Activated naive CD8-positive, alpha-beta T cell treated with anti-CD3 and anti-CD28 coated beads, Interleukin-2, amount 10 ng/mL, durations not matched to agents 7 days and 5 days (primary cell): ENCODE measurements around the gene LRRC2. TPM values are rescaled to one million over a fixed set of nuclear protein-coding genes. Genes with fewer than 3 reads are reported as not detected.
"Not testable (repeated sequence)": the region's sequence is repeated elsewhere in the genome, so short reads cannot be mapped to it uniquely, and the experiment has no call there.

Experiments used
- ATAC-seq: fragments of 150-1000 bp; cut with Tn5 transposase; one replicate; pipeline ENCODE4 v1.10.0; 2021; ENCODE audit warnings: low read depth, moderate library complexity
- POLR2A ChIA-PET: fragments of 350-600 bp; sonication (Branson Sonifier 250); formaldehyde crosslinking; loops from one replicate; lab custom pipeline; 2021; ENCODE audit warnings: antibody characterized with exemption; lab: Charles Lee
- DNase-seq: peaks from one replicate; pipeline ENCODE4 v3.0.0; 2021
- H3K27ac Mint-ChIP-seq: one replicate; pipeline ENCODE4 v1.8.0; 2022; ENCODE audit warnings: mild to moderate bottlenecking, mixed read lengths
- H3K27me3 Mint-ChIP-seq: one replicate; pipeline ENCODE4 v1.8.0; 2022; ENCODE audit warnings: mild to moderate bottlenecking, moderate library complexity, mixed read lengths
- H3K36me3 Mint-ChIP-seq: one replicate; pipeline ENCODE4 v1.8.0; 2021; ENCODE audit warnings: mild to moderate bottlenecking, mixed read lengths
- H3K4me1 Mint-ChIP-seq: one replicate; pipeline ENCODE4 v1.8.0; 2021; ENCODE audit warnings: mixed read lengths
- H3K4me3 Mint-ChIP-seq: one replicate; pipeline ENCODE4 v1.8.0; 2022; ENCODE audit warnings: mild to moderate bottlenecking, moderate library complexity, mixed read lengths
- H3K9me3 Mint-ChIP-seq: one replicate; pipeline ENCODE4 v1.8.0; 2021; ENCODE audit warnings: mixed read lengths
- total RNA-seq, 2 experiments: library from RNA; stranded (reverse); gene quantifications; one replicate each; pipeline ENCODE4 v1.2.3, GENCODE V29; 2021

The LRRC2 gene
- total RNA-seq, 2 experiments from 2014 or later = 0.45 to 0.75 TPM

DNA sequence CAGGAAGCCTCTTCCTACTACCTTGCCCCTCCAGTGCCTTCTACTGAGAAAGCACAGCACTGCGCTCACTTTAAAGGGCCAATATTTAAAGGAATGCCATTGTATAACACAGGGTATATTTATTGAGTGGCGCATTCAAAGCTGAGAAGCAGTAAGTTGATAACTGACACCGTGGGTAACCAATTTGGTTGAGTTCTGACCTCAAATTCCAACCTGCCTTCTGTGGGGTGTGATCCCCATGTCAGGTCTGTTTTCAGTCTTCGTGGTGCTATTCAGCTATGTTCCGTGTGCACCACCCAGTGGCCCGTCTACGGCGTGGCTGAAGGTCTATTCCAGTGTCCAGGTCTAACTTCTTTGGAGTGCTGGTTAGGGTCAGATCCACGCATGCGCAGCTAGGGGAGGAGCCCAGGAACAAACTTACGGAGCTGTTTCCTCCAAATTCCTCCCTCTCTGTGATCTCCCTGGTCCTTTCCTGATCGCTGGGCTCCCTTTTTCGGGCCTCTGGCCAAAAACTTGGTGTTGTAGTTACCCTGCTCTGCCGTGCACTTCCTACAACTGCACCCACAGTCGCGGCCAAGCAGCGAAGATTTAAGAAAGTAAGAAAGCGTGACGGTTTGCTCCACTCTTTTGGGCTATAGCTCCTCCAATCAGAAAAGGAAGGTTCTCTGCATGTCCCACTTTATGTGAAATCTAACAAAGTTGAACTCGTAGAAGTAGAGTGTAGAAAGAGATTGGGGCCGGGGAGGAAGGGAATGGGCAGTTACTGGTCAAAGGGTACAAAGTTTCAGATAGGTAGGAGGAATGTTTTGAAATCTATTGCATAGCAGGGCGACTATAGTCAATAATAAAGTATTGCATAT lies 7.7 kb downstream of the LRRC2 start:
- Mint-ChIP-seq H3K4me1 (peaks cover 10% of the 10 kb centered on the region), H3K4me3 (peak overlapping the region; percentile 80), H3K27ac (peak overlapping the region; percentile 54), H3K36me3 (peaks cover 4% of the 10 kb centered on the region), H3K27me3 (peaks cover 45% of the 10 kb centered on the region), H3K9me3 (peaks cover 5% of the 10 kb centered on the region)
- DNase-seq (peak; percentile 71), ATAC-seq (peak; percentile 99)
- POLR2A ChIA-PET = interaction anchor here (1.9 kb wide), 1 partner anchor 69 kb away, joined by 13 read pairs; no protein-coding TSS in a partner anchor

DNA sequence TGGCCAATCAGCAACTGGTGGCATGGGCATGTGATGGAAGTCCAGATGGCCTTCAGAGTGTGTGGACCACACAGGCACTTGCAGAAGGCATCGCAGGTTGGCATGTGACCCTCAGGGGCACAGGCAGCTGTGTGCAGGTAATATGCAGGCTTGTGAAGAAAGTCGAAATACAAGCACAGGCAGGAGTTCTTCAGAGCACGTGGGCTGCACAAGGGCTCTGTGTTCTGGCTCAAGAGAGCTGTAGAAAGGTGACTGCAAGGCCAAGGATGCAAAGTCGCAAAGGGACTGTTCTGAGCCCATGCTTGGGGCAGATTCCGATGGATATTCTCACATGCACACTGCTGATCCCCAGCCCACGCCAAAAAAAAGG lies 8.3 kb downstream of the LRRC2 start:
- peak; percentile 5 for ATAC-seq
- POLR2A ChIA-PET = interaction anchor here (1.9 kb wide), 1 partner anchor 68 kb away, joined by 13 read pairs; no protein-coding TSS in a partner anchor

GRCh38 chr3:46553154-46553553 lies 12.9 kb downstream of the LRRC2 start:
- Mint-ChIP-seq H3K4me1 (peaks cover 17% of the 10 kb centered on the region), H3K36me3 (peaks cover 5% of the 10 kb centered on the region), H3K27ac (no peak overlapping the region), H3K4me3 (no peak overlapping the region), H3K27me3 (peaks cover 29% of the 10 kb centered on the region), H3K9me3 (peaks cover 2% of the 10 kb centered on the region)
- POLR2A ChIA-PET = no interaction called here
- no peak for DNase-seq
- no peak for ATAC-seq

More for the DNA sequence above, 8.3 kb downstream of the LRRC2 start:
- H3K9me3 Mint-ChIP-seq = peaks cover 3% of the 10 kb centered on the region
- DNase-seq = no peak
- peaks cover 41% of the 10 kb centered on the region for H3K27me3 Mint-ChIP-seq
- peaks cover 2% of the 10 kb centered on the region for H3K36me3 Mint-ChIP-seq
- no peak overlapping the region for H3K27ac Mint-ChIP-seq
- no peak overlapping the region for H3K4me3 Mint-ChIP-seq
- H3K4me1 Mint-ChIP-seq = peaks cover 10% of the 10 kb centered on the region

GRCh38 chr3:46552538-46552937 lies 13.6 kb downstream of the LRRC2 start:
- no peak overlapping the region for H3K27ac Mint-ChIP-seq

DNA sequence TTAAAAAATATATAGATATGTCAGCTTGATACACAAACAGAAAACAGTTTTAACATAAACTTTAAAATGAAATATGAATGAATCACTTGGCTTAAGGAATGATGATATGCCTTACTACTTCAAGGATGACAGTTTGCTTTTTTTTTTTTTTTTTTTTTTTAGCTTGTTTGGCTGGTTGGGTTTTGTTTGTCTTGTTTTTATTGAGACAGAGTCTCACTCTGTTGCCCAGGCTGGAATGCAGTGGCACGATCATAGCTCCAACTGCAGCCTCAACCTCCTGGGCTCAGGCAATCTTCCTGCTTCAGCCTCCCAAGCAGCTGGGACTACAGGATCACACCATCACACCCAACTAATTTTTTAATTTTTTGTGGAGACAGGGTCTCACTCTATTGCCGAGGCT lies 14.5 kb downstream of the LRRC2 start:
- DNase-seq (no peak), ATAC-seq (no peak)
- H3K4me3 Mint-ChIP-seq = no peak overlapping the region
- POLR2A ChIA-PET = interaction anchor here (0.5 to 0.6 kb wide), 2 partner anchors 397 to 1297 kb away, joined by 3 to 4 read pairs; no protein-coding TSS in a partner anchor
- H3K27ac Mint-ChIP-seq = no peak overlapping the region
- peaks cover 32% of the 10 kb centered on the region for H3K27me3 Mint-ChIP-seq
- H3K4me1 Mint-ChIP-seq = peaks cover 15% of the 10 kb centered on the region
- peaks cover 2% of the 10 kb centered on the region for H3K9me3 Mint-ChIP-seq
- H3K36me3 Mint-ChIP-seq = peaks cover 3% of the 10 kb centered on the region

More at GRCh38 chr3:46552538-46552937, 13.6 kb downstream of the LRRC2 start:
- Mint-ChIP-seq H3K4me1 (peaks cover 15% of the 10 kb centered on the region), H3K4me3 (no peak overlapping the region), H3K9me3 (peaks cover 2% of the 10 kb centered on the region), H3K27me3 (peaks cover 32% of the 10 kb centered on the region), H3K36me3 (peaks cover 5% of the 10 kb centered on the region)
- DNase-seq = no peak
- POLR2A ChIA-PET = no interaction called here
- no peak for ATAC-seq

GRCh38 chr3:46549989-46550388 lies 16.1 kb downstream of the LRRC2 start:
- no peak for DNase-seq
- peak overlapping the region; percentile 52 for H3K27ac Mint-ChIP-seq
- no peak for ATAC-seq
- POLR2A ChIA-PET = no interaction called here
- H3K36me3 Mint-ChIP-seq = peaks cover 3% of the 10 kb centered on the region
- peaks cover 19% of the 10 kb centered on the region for H3K4me1 Mint-ChIP-seq
- peaks cover 28% of the 10 kb centered on the region for H3K27me3 Mint-ChIP-seq
- H3K4me3 Mint-ChIP-seq = no peak overlapping the region
- H3K9me3 Mint-ChIP-seq = peaks cover 2% of the 10 kb centered on the region

DNA sequence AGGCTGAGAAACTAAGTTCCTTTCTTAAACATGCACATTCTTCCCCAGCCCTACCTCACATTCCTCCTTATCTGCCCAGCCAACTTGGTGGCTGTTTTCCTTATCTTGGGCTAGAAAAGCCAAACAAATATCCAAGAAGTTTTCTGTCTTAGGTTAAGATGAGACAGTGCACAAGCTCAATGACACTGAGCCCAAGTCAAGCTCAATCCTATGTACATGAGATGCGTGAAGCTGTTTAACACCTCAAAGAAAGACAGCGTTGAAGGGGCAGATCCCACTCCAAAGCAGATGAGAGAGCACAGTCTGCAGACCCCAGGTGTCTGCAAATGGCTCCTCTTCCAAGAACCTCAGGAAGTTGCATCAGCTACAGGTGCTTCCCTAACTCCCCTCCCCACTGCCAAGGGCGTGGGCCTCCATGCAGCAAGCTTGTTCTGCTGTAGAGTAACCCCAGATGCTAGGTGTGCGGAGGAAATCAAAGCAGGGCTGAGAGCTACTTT lies 16.6 kb downstream of the LRRC2 start:
- Mint-ChIP-seq H3K9me3 (peaks cover 2% of the 10 kb centered on the region), H3K27me3 (peaks cover 29% of the 10 kb centered on the region), H3K4me1 (peaks cover 19% of the 10 kb centered on the region), H3K27ac (no peak overlapping the region), H3K36me3 (peaks cover 3% of the 10 kb centered on the region), H3K4me3 (no peak overlapping the region)
- ATAC-seq (no peak), DNase-seq (no peak)
- POLR2A ChIA-PET = no interaction called here

DNA sequence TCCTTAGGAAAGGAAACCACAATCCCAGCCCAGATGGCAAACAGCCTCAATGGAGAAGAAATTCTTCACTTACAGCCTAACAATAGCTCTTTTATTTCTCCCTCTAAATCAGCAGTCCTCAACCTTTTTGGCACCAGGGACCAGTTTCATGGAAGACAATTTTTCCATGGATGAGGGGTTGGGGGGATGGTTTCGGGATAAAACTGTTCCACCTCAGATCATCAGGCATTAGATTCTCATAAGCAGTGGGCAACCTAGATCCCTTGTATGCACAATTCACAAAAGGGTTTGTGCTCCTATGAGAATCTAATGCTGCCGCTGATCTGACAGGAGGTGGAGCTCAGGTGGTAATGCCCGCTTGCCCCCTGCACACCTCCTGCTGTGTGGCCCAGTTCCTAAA lies 17.5 kb downstream of the LRRC2 start:
- H3K27ac Mint-ChIP-seq, H3K4me3 Mint-ChIP-seq, H3K9me3 Mint-ChIP-seq, H3K36me3 Mint-ChIP-seq, DNase-seq, POLR2A ChIA-PET, ATAC-seq: not testable (repeated sequence)
- H3K4me1 Mint-ChIP-seq = peaks cover 19% of the 10 kb centered on the region
- H3K27me3 Mint-ChIP-seq = peaks cover 32% of the 10 kb centered on the region

GRCh38 chr3:46546896-46547440 lies 19.1 kb downstream of the LRRC2 start:
- Mint-ChIP-seq H3K27ac (no peak overlapping the region), H3K9me3 (peaks cover 2% of the 10 kb centered on the region), H3K4me1 (peaks cover 20% of the 10 kb centered on the region), H3K27me3 (peaks cover 28% of the 10 kb centered on the region), H3K36me3 (peaks cover 3% of the 10 kb centered on the region), H3K4me3 (no peak overlapping the region)
- POLR2A ChIA-PET = no interaction called here
- no peak for DNase-seq
- no peak for ATAC-seq

- ATAC-seq (no peak), DNase-seq (no peak)
- POLR2A ChIA-PET = no interaction called here
- peaks cover 24% of the 10 kb centered on the region for H3K4me1 Mint-ChIP-seq
- peaks cover 2% of the 10 kb centered on the region for H3K9me3 Mint-ChIP-seq
- peaks cover 3% of the 10 kb centered on the region for H3K36me3 Mint-ChIP-seq
- peaks cover 25% of the 10 kb centered on the region for H3K27me3 Mint-ChIP-seq
- no peak overlapping the region for H3K4me3 Mint-ChIP-seq
- H3K27ac Mint-ChIP-seq = no peak overlapping the region
These were observed 20.1 kb downstream of the LRRC2 start for GRCh38 chr3:46545818-46546630.

DNA sequence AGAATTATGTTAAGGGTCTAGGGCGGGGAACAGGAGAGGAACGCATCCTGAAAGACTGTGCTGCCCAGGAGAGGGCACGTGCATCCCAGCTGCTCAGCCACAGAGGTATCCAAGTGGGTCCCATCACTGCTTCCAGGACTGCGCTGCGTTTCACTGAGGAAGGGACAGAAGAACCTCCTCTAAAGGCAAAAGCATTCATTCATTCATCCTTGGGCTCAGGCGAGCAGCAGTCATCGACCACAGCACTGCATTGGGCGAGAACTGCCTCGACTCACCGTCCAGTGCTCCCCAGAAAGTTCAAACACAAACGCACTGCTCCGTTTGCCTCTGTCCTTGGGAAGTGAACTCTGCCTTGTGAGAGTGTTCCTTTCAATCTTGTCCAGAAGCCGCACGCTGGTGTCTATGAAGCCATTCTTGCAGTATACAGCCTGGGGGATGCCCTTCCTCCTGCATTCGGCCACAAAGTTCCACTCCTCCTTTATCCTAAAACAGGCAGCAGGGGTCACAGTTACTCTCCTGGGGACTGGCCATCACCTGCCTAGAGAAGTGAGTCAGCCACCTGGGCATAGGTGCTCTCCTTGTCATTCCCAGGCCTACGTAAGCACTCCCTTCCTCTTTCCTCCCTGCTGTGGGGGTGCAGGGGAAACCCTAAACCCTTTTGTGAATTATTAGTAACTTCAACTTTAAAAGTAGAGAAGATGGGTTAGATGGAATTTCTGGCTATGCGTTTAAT lies 21.2 kb downstream of the LRRC2 start:
- H3K27me3 Mint-ChIP-seq = peaks cover 25% of the 10 kb centered on the region
- POLR2A ChIA-PET = interaction anchor here (0.7 kb wide), 1 partner anchor 20 kb away, joined by 3 read pairs; no protein-coding TSS in a partner anchor
- no peaks in the 10 kb centered on the region for H3K9me3 Mint-ChIP-seq
- H3K36me3 Mint-ChIP-seq = peaks cover 1% of the 10 kb centered on the region
- ATAC-seq (no peak), DNase-seq (no peak)
- no peak overlapping the region for H3K4me3 Mint-ChIP-seq
- no peak overlapping the region for H3K27ac Mint-ChIP-seq
- peaks cover 21% of the 10 kb centered on the region for H3K4me1 Mint-ChIP-seq

GRCh38 chr3:46542801-46543201 lies 23.3 kb downstream of the LRRC2 start:
- H3K4me1 Mint-ChIP-seq = peaks cover 31% of the 10 kb centered on the region
- H3K4me3 Mint-ChIP-seq = no peak overlapping the region
- no peak for DNase-seq
- POLR2A ChIA-PET = interaction anchor here (0.7 kb wide), 1 partner anchor 44 kb away, joined by 3 read pairs; no protein-coding TSS in a partner anchor
- H3K27me3 Mint-ChIP-seq = peaks cover 24% of the 10 kb centered on the region
- no peak overlapping the region for H3K27ac Mint-ChIP-seq
- no peaks in the 10 kb centered on the region for H3K9me3 Mint-ChIP-seq
- no peaks in the 10 kb centered on the region for H3K36me3 Mint-ChIP-seq
- no peak for ATAC-seq
